GM23338 (cell line): ENCODE data around the gene RAD51C. TPM values are rescaled to one million over a fixed set of nuclear protein-coding genes. Genes with fewer than 3 reads are reported as not detected.
A peak's percentile ranks its signal among the peaks of the same experiment; 100 is the strongest.

ENCODE experiments used
- ATAC-seq: fragments of 200-7000 bp; cut with Tn5 transposase; 3 replicates; pipeline ENCODE4 v1.9.1; 2020
- DNase-seq: peaks from one replicate; pipeline ENCODE4 v3.0.0-alpha.2; 2015; ENCODE audit warnings: low spot score
- H2AFZ ChIP-seq: fragments of 200-600 bp; sonication (generic); 2 replicates; pipeline ENCODE4 v1.8.0; 2016; ENCODE audit warnings: antibody characterized with exemption, mild to moderate bottlenecking, moderate library complexity
- H3F3A ChIP-seq: fragments of 200-600 bp; sonication (generic); replicated peaks from 2 replicates; pipeline ENCODE4 v1.8.0; 2017; ENCODE audit warnings: antibody characterized with exemption, mixed run types, low read depth
- H3K27ac ChIP-seq: fragments of 200-600 bp; sonication (generic); 2 replicates; pipeline ENCODE4 v1.6.1; 2016; ENCODE audit warnings: low read depth
- H3K27me3 ChIP-seq: fragments of 200-600 bp; sonication (generic); 2 replicates; pipeline ENCODE4 v1.8.0; 2016; ENCODE audit warnings: mild to moderate bottlenecking, mixed run types, moderate library complexity; ENCODE audit not compliant: insufficient read depth
- H3K36me3 ChIP-seq: fragments of 200-600 bp; sonication (generic); 2 replicates; pipeline ENCODE4 v1.8.0; 2016; ENCODE audit warnings: mild to moderate bottlenecking; ENCODE audit not compliant: insufficient read depth
- H3K4me1 ChIP-seq: fragments of 200-600 bp; sonication (generic); 2 replicates; pipeline ENCODE4 v1.8.0; 2016; ENCODE audit warnings: mild to moderate bottlenecking, moderate library complexity; ENCODE audit not compliant: insufficient read depth
- H3K4me2 ChIP-seq: fragments of 200-600 bp; sonication (generic); 2 replicates; pipeline ENCODE4 v1.7.1; 2017; ENCODE audit warnings: mixed run types
- H3K4me3 ChIP-seq: fragments of 200-600 bp; sonication (generic); 2 replicates; pipeline ENCODE4 v1.6.1; 2016; ENCODE audit warnings: mixed run types
- H3K79me2 ChIP-seq: fragments of 200-600 bp; sonication (generic); replicated peaks from 2 replicates; pipeline ENCODE4 v1.8.0; 2017; ENCODE audit warnings: mild to moderate bottlenecking; ENCODE audit not compliant: insufficient read depth
- H3K9me2 ChIP-seq: fragments of 200-600 bp; sonication (generic); 2 replicates; pipeline ENCODE4 v1.8.0; 2017; ENCODE audit not compliant: insufficient read depth
- H4K20me1 ChIP-seq: fragments of 200-600 bp; sonication (generic); replicated peaks from 2 replicates; pipeline ENCODE4 v1.8.0; 2017; ENCODE audit warnings: mild to moderate bottlenecking; ENCODE audit not compliant: insufficient read depth
- H3K27ac Mint-ChIP-seq: 2 replicates; pipeline ENCODE4 v1.8.0; 2020; ENCODE audit warnings: inconsistent platforms, mild to moderate bottlenecking, moderate library complexity, mixed read lengths
- H3K27me3 Mint-ChIP-seq: 3 replicates; pipeline ENCODE4 v1.8.0; 2022; ENCODE audit warnings: low read depth, mild to moderate bottlenecking, moderate library complexity, mixed read lengths, inconsistent platforms; ENCODE audit not compliant: insufficient read depth, poor library complexity
- H3K36me3 Mint-ChIP-seq: 3 replicates; pipeline ENCODE4 v1.8.0; 2021; ENCODE audit warnings: low read depth, mild to moderate bottlenecking, inconsistent platforms, moderate library complexity, mixed read lengths
- H3K4me1 Mint-ChIP-seq: 3 replicates; pipeline ENCODE4 v1.8.0; 2020; ENCODE audit warnings: mild to moderate bottlenecking, inconsistent platforms, mixed read lengths
- H3K4me3 Mint-ChIP-seq: 3 replicates; pipeline ENCODE4 v1.8.0; 2021; ENCODE audit warnings: moderate library complexity, mild to moderate bottlenecking, inconsistent platforms, mixed read lengths
- H3K9me3 Mint-ChIP-seq: 3 replicates; pipeline ENCODE4 v1.8.0; 2020; ENCODE audit warnings: moderate library complexity, mild to moderate bottlenecking, inconsistent platforms, mixed read lengths
- CREB1 ChIP-seq: fragments of 250-450 bp; sonication (Bioruptor Pico); IDR thresholded peaks from 2 replicates; pipeline ENCODE4 v1.5.0; 2020; ENCODE audit warnings: low read depth, mild to moderate bottlenecking, moderate library complexity
- EZH2 ChIP-seq: fragments of 200-600 bp; sonication (generic); IDR thresholded peaks from one replicate; pipeline ENCODE4 v1.8.0; 2017; ENCODE audit warnings: antibody characterized with exemption, mild to moderate bottlenecking, low read depth; ENCODE audit not compliant: unreplicated experiment
- EZH2phosphoT487 ChIP-seq: fragments of 200-600 bp; sonication (generic); IDR thresholded peaks from one replicate; pipeline ENCODE4 v1.8.1; 2018; ENCODE audit warnings: antibody characterized with exemption; ENCODE audit not compliant: unreplicated experiment
- JUNB ChIP-seq: IDR thresholded peaks from one replicate; pipeline ENCODE4 v1.6.1; 2016; ENCODE audit warnings: antibody characterized with exemption; ENCODE audit not compliant: unreplicated experiment
- POLR2AphosphoS5 ChIP-seq: IDR thresholded peaks from 2 replicates; pipeline ENCODE4 v1.6.1; 2016; ENCODE audit warnings: antibody characterized with exemption, low read depth
- STAT1 ChIP-seq: IDR thresholded peaks from one replicate; pipeline ENCODE4 v1.6.1; 2016; ENCODE audit warnings: antibody characterized with exemption; ENCODE audit not compliant: unreplicated experiment
- ZNF114 ChIP-seq: fragments of 250-450 bp; sonication (Bioruptor Pico); IDR thresholded peaks from 2 replicates; pipeline ENCODE4 v1.5.0; 2020; ENCODE audit warnings: mild to moderate bottlenecking, moderate library complexity
- polyA plus RNA-seq: library from polyadenylated mRNA; unstranded; fragments of >200 nt; fragmentation: Nextera tagmentation; extraction: Ambion mirVana; gene quantifications from 2 replicates; pipeline ENCODE4 v1.2.1, GENCODE V29; 2016
- total RNA-seq: library from RNA; depleted of rRNA; stranded (reverse); fragments of >200 nt; shearing (Covaris generic); gene quantifications from 2 replicates; pipeline ENCODE4 v1.2.3, GENCODE V29; 2014
- TF ChIP-seq, protein P1 (sequence below), 2 experiments: fragments of 200-600 bp in 1 of 2; sonication (generic) in 1 of 2; conservative IDR thresholded peaks; 2 replicates each; pipeline versions ENCODE4 v1.5.1 to v1.6.1; 2016 to 2017; ENCODE audit warnings: antibody characterized with exemption in 2 of 2, low read depth in 2 of 2, mild to moderate bottlenecking in 2 of 2, moderate library complexity in 1 of 2
- TF ChIP-seq, protein P2 (sequence below): IDR thresholded peaks from 2 replicates; pipeline ENCODE4 v1.6.1; 2016; ENCODE audit warnings: antibody characterized with exemption
- TF ChIP-seq, protein P3 (sequence below): IDR thresholded peaks from one replicate; pipeline ENCODE4 v1.6.1; 2018; ENCODE audit warnings: antibody characterized with exemption; ENCODE audit not compliant: unreplicated experiment

Gene RAD51C
- total and polyA plus RNA-seq, 2 experiments from 2014 or later = 9.3 to 33.6 TPM

DNA sequence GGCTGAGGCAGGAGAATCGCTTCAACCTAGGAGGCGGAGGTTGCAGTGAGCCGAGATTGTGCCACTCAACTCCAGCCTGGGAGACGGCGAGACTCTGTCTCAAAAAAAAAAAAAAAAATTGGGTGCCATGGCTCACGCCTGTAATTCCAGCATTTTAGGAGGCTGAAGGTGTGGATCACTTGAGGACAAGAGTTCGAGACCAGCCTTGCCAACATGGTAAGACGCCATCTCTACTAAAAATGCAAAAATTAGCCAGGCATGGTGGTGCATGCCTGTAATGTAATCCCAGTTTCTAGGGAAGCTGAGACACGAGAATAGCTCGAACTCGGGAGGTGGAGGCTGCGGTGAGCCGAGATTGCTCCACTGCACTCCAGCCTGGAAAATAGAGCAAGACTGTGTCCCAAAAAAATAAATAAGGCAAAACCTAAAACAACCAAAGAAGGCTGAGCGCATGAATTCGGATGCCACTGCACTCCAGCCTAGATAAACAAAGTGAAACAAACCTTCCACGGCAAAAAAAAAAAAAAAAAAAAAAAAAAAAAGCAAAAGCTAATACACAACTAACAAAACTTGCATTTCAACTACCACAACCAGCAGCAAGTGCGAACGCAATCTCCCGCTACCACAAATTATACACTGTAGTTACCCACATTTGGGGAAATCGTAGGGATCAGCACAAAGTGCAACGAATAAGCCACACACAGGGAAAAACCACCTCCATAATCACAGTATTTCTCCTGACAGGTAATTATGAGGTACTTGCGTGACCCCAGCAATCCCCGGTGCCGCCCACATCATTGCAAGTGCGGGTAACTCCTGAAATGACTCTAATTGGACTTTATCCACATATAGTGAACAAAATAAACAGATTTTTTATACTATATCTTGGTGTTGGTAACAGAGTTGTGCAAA is 26.2 kb upstream of the RAD51C start (continued):
- no peak for TF ChIP-seq CREB1 (CRISPR knock-in tag)
- TF ChIP-seq, protein P1, sequence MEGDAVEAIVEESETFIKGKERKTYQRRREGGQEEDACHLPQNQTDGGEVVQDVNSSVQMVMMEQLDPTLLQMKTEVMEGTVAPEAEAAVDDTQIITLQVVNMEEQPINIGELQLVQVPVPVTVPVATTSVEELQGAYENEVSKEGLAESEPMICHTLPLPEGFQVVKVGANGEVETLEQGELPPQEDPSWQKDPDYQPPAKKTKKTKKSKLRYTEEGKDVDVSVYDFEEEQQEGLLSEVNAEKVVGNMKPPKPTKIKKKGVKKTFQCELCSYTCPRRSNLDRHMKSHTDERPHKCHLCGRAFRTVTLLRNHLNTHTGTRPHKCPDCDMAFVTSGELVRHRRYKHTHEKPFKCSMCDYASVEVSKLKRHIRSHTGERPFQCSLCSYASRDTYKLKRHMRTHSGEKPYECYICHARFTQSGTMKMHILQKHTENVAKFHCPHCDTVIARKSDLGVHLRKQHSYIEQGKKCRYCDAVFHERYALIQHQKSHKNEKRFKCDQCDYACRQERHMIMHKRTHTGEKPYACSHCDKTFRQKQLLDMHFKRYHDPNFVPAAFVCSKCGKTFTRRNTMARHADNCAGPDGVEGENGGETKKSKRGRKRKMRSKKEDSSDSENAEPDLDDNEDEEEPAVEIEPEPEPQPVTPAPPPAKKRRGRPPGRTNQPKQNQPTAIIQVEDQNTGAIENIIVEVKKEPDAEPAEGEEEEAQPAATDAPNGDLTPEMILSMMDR (conservative IDR thresholded peaks at IDR 0.05; ENCODE audit: low read depth in 2 of 2) = no peak
- TF ChIP-seq ZNF114 (CRISPR knock-in tag) = no peak
- TF ChIP-seq POLR2AphosphoS5 = no peak
- no peak for TF ChIP-seq EZH2phosphoT487
- no peak for TF ChIP-seq JUNB
- TF ChIP-seq STAT1 = no peak

DNA sequence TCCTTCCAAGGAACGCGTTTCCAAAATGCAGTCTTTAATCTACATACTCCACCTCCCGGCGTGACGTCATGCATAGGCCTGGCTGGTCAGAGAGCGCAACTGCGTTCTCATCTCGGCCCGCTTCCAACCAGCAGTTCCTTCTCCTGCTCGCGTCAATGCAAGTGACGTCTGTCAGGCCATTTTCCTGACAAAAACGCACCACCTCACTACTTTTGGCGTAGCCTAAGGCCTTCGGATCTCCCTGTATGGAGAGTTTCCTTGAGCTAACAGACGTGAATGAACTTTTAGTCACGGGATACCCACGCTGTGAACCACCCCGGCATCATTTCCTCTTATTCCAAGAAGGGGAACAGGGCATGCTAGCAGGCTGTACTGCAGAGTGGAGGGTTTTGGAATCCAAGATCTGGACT is 25.5 kb upstream of the RAD51C start:
- no peak overlapping the region for H3K4me3 ChIP-seq
- no peaks in the 10 kb centered on the region for H4K20me1 ChIP-seq
- H3K79me2 ChIP-seq = no peaks in the 10 kb centered on the region
- Mint-ChIP-seq H3K4me1 (peaks cover 11% of the 10 kb centered on the region), H3K27me3 (peaks cover 3% of the 10 kb centered on the region), H3K27ac (no peak overlapping the region; the same call in 1 of the 2 replicates), H3K36me3 (no peaks in the 10 kb centered on the region), H3K9me3 (no peaks in the 10 kb centered on the region), H3K4me3 (no peak overlapping the region)
- H3K27ac ChIP-seq = 0 out of 2 replicates have a peak overlapping the region, but pooled peaks have one; percentile 7
- peak overlapping the region; percentile 92 for H2AFZ ChIP-seq
- H3K27me3 ChIP-seq = no peaks in the 10 kb centered on the region
- ATAC-seq (peak; percentile 40; the same call in 2 of the 3 replicates), DNase-seq (no peak)
- no peaks in the 10 kb centered on the region for H3K9me2 ChIP-seq
- H3K4me1 ChIP-seq = peaks cover 10% of the 10 kb centered on the region; the same call in 1 of the 2 replicates
- no peaks in the 10 kb centered on the region for H3K36me3 ChIP-seq
- no peaks in the 10 kb centered on the region for H3F3A ChIP-seq
- TF ChIP-seq, protein P2, sequence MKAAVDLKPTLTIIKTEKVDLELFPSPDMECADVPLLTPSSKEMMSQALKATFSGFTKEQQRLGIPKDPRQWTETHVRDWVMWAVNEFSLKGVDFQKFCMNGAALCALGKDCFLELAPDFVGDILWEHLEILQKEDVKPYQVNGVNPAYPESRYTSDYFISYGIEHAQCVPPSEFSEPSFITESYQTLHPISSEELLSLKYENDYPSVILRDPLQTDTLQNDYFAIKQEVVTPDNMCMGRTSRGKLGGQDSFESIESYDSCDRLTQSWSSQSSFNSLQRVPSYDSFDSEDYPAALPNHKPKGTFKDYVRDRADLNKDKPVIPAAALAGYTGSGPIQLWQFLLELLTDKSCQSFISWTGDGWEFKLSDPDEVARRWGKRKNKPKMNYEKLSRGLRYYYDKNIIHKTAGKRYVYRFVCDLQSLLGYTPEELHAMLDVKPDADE = no peak
- TF ChIP-seq CREB1 (CRISPR knock-in tag) (peak; percentile 50; the same call in 1 of the 2 replicates), EZH2 (no peak), STAT1 (no peak), POLR2AphosphoS5 (no peak)
- TF ChIP-seq, protein P1 (conservative IDR thresholded peaks at IDR 0.05; ENCODE audit: low read depth in 2 of 2) = no peak
- TF ChIP-seq, protein P3, sequence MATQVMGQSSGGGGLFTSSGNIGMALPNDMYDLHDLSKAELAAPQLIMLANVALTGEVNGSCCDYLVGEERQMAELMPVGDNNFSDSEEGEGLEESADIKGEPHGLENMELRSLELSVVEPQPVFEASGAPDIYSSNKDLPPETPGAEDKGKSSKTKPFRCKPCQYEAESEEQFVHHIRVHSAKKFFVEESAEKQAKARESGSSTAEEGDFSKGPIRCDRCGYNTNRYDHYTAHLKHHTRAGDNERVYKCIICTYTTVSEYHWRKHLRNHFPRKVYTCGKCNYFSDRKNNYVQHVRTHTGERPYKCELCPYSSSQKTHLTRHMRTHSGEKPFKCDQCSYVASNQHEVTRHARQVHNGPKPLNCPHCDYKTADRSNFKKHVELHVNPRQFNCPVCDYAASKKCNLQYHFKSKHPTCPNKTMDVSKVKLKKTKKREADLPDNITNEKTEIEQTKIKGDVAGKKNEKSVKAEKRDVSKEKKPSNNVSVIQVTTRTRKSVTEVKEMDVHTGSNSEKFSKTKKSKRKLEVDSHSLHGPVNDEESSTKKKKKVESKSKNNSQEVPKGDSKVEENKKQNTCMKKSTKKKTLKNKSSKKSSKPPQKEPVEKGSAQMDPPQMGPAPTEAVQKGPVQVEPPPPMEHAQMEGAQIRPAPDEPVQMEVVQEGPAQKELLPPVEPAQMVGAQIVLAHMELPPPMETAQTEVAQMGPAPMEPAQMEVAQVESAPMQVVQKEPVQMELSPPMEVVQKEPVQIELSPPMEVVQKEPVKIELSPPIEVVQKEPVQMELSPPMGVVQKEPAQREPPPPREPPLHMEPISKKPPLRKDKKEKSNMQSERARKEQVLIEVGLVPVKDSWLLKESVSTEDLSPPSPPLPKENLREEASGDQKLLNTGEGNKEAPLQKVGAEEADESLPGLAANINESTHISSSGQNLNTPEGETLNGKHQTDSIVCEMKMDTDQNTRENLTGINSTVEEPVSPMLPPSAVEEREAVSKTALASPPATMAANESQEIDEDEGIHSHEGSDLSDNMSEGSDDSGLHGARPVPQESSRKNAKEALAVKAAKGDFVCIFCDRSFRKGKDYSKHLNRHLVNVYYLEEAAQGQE = no peak
- H3K4me2 ChIP-seq = no peak overlapping the region
